Measurements from ENCODE around the gene EFTUD2.

DNA sequence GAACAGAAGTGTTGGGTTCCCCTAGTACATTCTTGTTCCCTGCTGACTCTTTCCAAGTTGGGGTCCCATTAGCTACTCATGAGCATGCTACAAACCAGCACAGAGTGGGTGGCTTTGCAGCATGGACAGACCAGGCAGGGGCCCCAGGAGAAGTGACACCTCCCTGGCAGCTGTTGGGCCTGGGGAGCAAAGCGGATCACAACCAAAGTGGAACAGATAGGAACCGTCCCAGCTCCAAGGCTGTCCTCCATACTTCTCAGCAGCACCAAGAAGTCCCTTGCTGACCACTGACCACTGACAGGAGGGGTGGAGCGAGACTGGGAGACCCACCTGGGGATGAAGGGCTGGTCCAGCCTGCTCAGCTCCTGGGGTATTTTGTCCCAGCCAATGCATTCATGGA lies 28.5 kb upstream of the EFTUD2 start:
- TF ChIP-seq, protein P1, sequence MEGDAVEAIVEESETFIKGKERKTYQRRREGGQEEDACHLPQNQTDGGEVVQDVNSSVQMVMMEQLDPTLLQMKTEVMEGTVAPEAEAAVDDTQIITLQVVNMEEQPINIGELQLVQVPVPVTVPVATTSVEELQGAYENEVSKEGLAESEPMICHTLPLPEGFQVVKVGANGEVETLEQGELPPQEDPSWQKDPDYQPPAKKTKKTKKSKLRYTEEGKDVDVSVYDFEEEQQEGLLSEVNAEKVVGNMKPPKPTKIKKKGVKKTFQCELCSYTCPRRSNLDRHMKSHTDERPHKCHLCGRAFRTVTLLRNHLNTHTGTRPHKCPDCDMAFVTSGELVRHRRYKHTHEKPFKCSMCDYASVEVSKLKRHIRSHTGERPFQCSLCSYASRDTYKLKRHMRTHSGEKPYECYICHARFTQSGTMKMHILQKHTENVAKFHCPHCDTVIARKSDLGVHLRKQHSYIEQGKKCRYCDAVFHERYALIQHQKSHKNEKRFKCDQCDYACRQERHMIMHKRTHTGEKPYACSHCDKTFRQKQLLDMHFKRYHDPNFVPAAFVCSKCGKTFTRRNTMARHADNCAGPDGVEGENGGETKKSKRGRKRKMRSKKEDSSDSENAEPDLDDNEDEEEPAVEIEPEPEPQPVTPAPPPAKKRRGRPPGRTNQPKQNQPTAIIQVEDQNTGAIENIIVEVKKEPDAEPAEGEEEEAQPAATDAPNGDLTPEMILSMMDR (IDR thresholded peaks at IDR 0.05): no peak
- TF ChIP-seq EZH2 (IDR thresholded peaks at IDR 0.05; ENCODE audit: borderline replicate concordance, insufficient read depth, low read depth, low read length, poor library complexity, severe bottlenecking): no peak

Measured in B cell (primary cell).